HUES6 (cell line): ENCODE data around the gene CABLES2.

Experiments
- H3K27ac ChIP-seq: 2 replicates; pipeline ENCODE4 v1.7.0; 2013; ENCODE audit warnings: low read depth, mild to moderate bottlenecking, low read length, inconsistent platforms
- H3K27me3 ChIP-seq: 2 replicates; pipeline ENCODE4 v1.6.1; 2013; ENCODE audit warnings: low read length; ENCODE audit not compliant: control insufficient read depth, insufficient read depth
- H3K36me3 ChIP-seq: 2 replicates; pipeline ENCODE4 v1.6.1; 2013; ENCODE audit warnings: low read length; ENCODE audit not compliant: control insufficient read depth, insufficient read depth
- H3K4me1 ChIP-seq: 2 replicates; pipeline ENCODE4 v1.6.1; 2013; ENCODE audit warnings: low read length; ENCODE audit not compliant: control insufficient read depth, insufficient read depth
- H3K4me3 ChIP-seq: 2 replicates; pipeline ENCODE4 v1.5.1; 2013; ENCODE audit warnings: low read depth, low read length
- H3K9ac ChIP-seq: one replicate; pipeline ENCODE4 v1.6.1; 2013; ENCODE audit warnings: mild to moderate bottlenecking, low read length
- H3K9me3 ChIP-seq: 2 replicates; pipeline ENCODE4 v1.6.1; 2013; ENCODE audit warnings: low read depth, low read length; ENCODE audit not compliant: control insufficient read depth, insufficient read depth

Gene CABLES2, protein sequence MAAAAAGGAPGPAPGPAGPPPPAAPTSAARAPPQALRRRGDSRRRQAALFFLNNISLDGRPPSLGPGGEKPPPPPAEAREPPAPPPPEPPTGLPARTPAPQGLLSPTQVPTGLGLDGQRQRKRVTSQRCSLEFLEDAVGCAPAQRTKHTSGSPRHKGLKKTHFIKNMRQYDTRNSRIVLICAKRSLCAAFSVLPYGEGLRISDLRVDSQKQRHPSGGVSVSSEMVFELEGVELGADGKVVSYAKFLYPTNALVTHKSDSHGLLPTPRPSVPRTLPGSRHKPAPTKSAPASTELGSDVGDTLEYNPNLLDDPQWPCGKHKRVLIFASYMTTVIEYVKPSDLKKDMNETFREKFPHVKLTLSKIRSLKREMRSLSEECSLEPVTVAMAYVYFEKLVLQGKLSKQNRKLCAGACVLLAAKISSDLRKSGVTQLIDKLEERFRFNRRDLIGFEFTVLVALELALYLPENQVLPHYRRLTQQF

DNA sequence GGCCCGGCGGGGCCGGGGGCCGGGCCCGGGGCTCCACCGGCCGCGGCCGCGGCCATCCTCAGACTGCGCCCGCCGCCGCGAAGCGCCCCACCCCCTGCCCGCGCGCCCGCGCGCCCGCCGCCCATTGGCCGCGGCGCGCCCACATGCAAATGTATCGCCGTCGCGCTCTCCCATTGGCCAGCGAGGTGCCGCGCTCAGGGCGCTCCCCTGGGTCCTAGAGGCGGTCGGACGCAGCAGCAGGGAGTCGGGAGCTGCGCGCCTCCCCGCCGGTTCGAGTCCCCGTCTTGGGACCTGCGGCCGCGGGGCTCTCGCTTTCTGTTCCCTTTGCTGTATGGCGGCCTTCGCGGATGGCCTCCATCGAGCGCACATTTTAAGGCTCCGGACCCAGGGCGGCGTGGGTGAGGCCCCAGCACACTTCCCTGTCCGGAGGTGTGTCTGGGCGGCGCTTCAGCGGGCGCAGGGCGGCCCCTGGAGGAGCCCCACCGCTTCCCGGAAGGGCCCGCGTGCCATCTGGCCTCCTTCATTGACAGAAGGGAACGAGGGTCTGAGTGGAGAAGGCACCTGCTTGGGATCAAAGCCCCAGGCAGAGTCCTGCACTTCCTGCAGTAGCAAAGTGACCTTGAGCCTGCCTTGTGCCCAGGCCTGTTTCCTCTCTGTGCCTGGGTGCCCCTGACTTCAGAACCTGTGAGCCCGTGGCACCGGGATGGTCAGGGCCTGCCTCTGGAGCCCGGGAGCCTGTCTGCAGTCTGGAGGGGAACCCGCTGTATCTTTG, at the start of gene CABLES2:
CABLES2 (minus strand) TSS at position 65 of the 772 bp plus-strand sequence; CDS start at position 56, 9 bp downstream.
- peak within 1 kb of the TSS; percentile 56 for H3K9ac ChIP-seq
- no peak within 1 kb of the TSS for H3K27ac ChIP-seq
- peaks cover 3% of the 10 kb centered on the region; the same call in 1 of the 2 replicates for H3K36me3 ChIP-seq
- no peaks in the 10 kb centered on the region for H3K9me3 ChIP-seq
- H3K4me1 ChIP-seq = peaks cover 23% of the 10 kb centered on the region
- peak within 1 kb of the TSS; percentile 68 for H3K4me3 ChIP-seq
- peaks cover 22% of the 10 kb centered on the region; the same call in 1 of the 2 replicates for H3K27me3 ChIP-seq

DNA sequence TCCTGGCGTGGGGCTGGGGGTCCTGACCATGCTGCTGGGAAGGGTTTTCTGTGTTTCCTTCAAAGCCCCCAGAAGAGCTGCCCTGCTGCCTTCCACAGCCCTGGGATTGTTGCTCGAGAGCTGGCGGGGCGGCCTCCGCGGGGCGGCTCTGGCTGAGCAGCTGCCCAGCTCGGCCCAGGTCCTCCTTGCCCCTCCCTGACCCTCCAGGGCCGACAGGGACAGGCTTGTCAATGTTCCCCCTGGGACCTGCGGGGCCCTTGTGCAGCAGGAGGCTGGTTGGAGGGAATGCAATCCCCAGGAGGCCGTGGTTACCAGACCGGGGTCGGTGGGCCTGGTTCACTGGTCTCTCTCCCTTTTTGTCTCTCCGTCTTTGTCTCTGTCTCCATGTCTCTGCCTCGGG, 48.8 kb upstream of the CABLES2 start:
- H3K27me3 ChIP-seq = no peaks in the 10 kb centered on the region; the same call in 1 of the 2 replicates

DNA sequence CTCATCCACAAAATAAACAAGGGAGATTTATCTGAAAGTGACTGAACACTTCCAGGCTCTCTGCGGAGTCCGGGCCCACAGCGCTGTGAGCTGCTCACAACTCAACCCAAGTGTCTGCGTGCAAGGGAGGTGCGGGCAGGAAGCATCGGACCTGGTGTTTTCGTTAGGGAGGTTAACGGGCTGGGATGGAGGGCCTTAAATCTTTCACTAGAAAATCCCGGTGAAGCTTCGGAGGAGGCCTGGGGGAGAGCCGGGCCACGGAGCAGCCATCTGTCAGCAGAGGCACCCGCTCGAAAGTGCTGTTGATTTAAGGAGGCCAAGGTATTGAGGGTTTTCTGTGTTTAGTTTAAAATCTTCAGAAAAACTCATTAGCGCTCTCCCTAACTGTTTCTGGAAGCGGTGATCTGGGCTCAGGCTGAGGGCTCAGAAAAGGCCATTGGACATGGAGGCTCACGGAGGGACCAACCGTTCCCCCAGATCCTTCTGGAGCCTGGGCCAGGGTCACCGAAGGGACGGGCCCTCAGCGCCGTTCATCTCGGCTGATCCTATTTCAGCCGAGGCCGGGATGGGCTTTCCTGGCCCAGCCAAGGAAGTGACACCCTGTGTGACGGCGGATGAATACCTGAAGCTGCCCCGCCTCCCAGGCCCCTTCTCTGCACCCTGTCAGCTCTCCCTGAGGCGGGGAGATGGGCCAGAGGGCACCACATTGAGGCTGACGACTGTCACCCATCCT, 48.0 kb upstream of the CABLES2 start:
- Histone ChIP-seq H3K9ac (no peak overlapping the region), H3K36me3 (no peaks in the 10 kb centered on the region), H3K4me3 (no peak overlapping the region), H3K9me3 (no peaks in the 10 kb centered on the region), H3K4me1 (peaks cover 15% of the 10 kb centered on the region; the same call in 1 of the 2 replicates), H3K27ac (no peak overlapping the region), H3K27me3 (no peaks in the 10 kb centered on the region; the same call in 1 of the 2 replicates)

More for the DNA sequence above, 48.8 kb upstream of the CABLES2 start:
- Histone ChIP-seq H3K9me3 (no peaks in the 10 kb centered on the region), H3K27ac (no peak overlapping the region), H3K4me3 (no peak overlapping the region), H3K4me1 (peaks cover 15% of the 10 kb centered on the region; the same call in 1 of the 2 replicates), H3K36me3 (no peaks in the 10 kb centered on the region), H3K9ac (no peak overlapping the region)

DNA sequence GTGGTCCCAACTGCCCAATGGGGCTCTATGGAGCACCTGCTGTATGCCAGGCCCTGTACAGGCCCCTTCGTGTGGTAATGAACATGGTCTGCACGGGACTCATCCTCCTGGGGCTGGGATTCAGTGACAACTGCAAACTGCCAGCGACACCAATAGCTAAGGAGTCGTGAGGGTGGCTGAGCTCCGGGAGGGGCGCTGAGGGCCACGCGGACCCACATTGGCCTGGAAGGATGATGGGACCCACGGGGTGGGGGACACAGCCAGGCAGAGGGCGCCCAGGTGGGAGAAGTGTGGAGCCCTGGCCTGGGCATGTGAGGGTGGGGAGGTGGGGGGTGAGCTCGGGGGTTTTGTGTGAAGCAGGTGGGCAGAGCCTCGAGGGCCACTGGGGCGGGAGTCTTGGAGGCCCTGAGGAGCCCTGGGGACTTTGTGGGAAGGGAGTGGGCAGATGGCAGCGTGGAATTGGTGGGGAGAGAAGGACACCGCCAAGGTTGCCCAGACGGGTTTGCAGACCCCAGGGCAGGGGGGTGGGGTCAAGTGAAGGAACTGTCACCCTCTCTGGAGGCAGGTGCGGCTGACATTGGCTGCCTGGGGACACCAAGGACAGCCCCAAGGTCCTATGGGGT, 46.2 kb upstream of the CABLES2 start:
- Histone ChIP-seq H3K36me3 (no peaks in the 10 kb centered on the region), H3K27ac (no peak overlapping the region), H3K9ac (no peak overlapping the region), H3K9me3 (no peaks in the 10 kb centered on the region), H3K27me3 (no peaks in the 10 kb centered on the region; the same call in 1 of the 2 replicates), H3K4me1 (peaks cover 12% of the 10 kb centered on the region; the same call in 1 of the 2 replicates), H3K4me3 (no peak overlapping the region)

DNA sequence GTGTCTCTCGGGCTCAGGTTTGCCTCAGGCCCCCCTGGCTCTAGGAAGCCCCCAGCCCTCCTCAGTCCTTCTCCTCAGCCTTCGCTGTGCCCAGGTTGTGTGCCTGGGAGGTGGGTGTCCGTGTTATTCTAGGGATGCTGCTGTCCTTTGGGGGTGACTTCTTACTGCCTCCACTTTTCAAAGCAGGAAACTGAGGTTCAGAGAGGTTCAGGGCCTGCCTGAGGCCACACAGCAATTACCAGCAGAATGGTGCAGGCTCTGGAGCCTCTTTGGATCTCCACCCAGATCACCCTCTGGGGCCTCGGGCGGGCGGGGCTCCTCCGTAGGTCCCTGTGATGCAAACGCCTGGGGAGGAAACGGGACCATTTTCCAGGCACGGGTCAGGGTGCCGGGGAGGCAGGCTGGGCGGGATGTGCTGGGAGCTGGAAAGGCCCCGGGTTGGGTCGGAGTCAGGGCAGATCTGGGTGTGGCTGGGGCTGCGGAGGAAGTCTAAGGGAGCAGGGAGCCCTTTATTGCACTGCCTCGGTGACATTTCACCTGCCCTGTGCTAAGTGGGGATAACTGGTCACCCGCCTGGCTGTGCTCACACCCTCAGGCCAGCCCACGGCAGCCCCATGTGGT, 45.5 kb upstream of the CABLES2 start:
- no peak overlapping the region for H3K9ac ChIP-seq
- H3K27me3 ChIP-seq = no peaks in the 10 kb centered on the region; the same call in 1 of the 2 replicates
- H3K4me3 ChIP-seq = no peak overlapping the region
- H3K4me1 ChIP-seq = peaks cover 8% of the 10 kb centered on the region; the same call in 1 of the 2 replicates
- no peak overlapping the region for H3K27ac ChIP-seq
- no peaks in the 10 kb centered on the region for H3K36me3 ChIP-seq
- H3K9me3 ChIP-seq = no peaks in the 10 kb centered on the region

DNA sequence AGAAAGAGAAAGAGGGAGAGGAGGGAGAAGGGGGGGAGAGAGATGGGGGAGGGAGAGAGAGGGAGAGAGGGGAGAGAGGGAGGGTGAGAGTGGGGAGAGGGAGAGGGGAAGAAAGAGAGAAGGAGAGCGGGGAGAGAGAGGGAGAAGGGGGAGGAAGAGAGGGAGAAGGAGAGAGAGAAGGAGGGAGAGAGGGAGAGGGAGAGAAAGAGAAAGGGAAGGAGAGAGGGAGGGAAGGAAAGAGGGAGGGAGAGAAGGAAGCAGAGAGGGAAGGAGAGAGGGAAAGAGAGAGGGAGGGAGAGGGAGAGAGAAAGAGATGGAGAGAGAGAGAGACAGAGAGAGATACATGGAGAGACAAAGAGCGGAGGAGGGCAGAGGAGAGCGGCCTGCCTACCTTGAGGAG, 44.9 kb upstream of the CABLES2 start:
- no peak overlapping the region for H3K27ac ChIP-seq
- H3K9ac ChIP-seq = no peak overlapping the region
- H3K9me3 ChIP-seq = no peaks in the 10 kb centered on the region
- no peaks in the 10 kb centered on the region; the same call in 1 of the 2 replicates for H3K27me3 ChIP-seq
- H3K4me1 ChIP-seq = peaks cover 8% of the 10 kb centered on the region; the same call in 1 of the 2 replicates
- H3K36me3 ChIP-seq = no peaks in the 10 kb centered on the region
- no peak overlapping the region for H3K4me3 ChIP-seq

DNA sequence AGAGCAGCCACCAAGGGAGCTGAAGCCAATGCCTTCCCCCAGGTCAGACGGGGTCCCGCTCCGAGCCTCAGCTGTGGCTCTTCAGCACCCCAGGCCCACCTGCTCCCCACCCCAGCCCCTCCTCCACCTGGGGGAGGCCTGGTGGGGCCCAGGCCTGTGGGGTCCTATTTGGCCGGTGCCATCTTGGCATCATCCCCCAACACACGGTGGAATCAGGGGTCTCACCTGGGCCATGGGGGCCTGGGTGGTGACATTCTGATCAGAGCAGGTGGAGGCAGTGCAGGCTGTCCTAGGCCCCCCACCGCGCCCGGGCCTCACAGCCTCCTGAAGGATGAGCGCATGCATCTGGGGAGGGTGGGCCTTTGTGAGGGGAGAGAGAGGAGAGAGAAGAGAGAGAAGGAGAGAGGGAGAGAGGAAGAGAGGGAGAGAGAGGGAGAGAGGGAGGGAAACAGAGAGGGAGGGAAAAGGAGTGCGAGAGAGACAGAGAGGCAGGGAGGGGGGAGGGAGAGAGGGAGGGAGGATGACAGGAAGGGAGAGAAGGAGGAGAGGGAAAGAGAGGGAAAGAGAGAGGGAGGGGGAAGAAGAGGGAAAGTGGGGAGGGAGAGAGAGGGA, 44.2 kb upstream of the CABLES2 start:
- H3K27ac ChIP-seq = no peak overlapping the region
- H3K9me3 ChIP-seq = no peaks in the 10 kb centered on the region
- H3K36me3 ChIP-seq = no peaks in the 10 kb centered on the region
- no peaks in the 10 kb centered on the region; the same call in 1 of the 2 replicates for H3K27me3 ChIP-seq
- peaks cover 8% of the 10 kb centered on the region; the same call in 1 of the 2 replicates for H3K4me1 ChIP-seq
- H3K4me3 ChIP-seq = no peak overlapping the region
- H3K9ac ChIP-seq = no peak overlapping the region

DNA sequence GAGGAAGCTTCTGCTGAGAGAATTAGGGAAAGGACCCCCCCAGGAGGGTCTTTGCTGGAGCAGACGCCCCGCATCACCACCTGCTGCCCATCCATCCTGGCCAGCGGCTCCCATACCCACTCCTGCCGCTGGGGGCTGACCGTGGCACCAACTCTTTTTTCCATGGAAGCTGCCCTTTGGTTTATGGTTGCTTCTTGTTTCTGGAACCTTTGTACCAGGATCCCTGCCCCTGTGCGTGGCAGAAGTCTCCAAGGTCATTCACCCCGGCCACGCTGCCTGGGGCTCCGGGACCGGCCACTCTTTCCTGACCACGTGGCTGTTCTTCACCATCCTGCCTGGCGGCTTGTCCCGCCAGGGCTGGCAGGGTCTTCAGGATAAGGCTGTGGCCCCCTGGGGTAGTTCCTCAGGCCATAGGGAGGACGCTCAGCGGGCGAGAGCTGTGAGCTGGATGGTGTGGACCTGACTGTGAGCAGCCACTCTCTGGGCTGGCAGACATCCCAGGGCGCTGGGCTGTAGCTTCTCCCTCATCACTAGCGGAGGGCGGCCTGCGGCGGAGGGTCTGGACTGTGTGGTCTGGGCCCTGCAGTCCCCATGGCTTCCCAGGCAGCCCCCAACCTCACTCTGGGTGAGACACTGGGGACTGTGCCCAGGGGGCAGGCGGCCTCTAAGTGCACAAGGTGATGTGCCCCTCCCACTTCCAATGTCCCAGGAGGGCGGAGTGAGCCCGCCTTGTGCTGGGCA, 43.0 kb upstream of the CABLES2 start:
- H3K27me3 ChIP-seq = no peaks in the 10 kb centered on the region; the same call in 1 of the 2 replicates
- no peak overlapping the region for H3K9ac ChIP-seq
- no peak overlapping the region for H3K27ac ChIP-seq

DNA sequence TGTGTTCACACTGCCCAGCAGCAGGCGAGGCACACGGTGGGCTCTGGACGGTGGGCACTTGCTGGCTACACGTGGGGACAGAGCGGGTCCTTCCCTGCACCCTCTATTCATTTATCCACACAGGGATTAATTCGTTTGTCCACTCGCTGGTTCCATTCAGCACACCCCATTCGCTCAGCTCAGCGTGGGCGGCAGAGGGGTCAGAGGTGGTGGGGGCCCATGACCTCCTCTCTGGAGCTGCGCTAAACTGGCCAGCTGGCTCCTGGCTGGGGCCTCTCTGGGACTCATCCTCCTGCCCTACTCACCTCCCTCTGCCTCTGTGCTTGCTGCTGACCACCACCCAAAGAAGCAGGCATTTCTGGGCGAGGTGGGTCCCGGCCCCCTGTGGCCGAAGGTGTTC, 41.7 kb upstream of the CABLES2 start:
- no peak overlapping the region for H3K4me3 ChIP-seq
- no peaks in the 10 kb centered on the region for H3K4me1 ChIP-seq
- H3K9ac ChIP-seq = no peak overlapping the region
- H3K27me3 ChIP-seq = no peaks in the 10 kb centered on the region; the same call in 1 of the 2 replicates
- H3K9me3 ChIP-seq = no peaks in the 10 kb centered on the region
- H3K27ac ChIP-seq = no peak overlapping the region
- no peaks in the 10 kb centered on the region for H3K36me3 ChIP-seq

More for the DNA sequence above, 43.0 kb upstream of the CABLES2 start:
- no peak overlapping the region for H3K4me3 ChIP-seq
- H3K9me3 ChIP-seq = no peaks in the 10 kb centered on the region
- peaks cover 3% of the 10 kb centered on the region; the same call in 1 of the 2 replicates for H3K4me1 ChIP-seq
- H3K36me3 ChIP-seq = no peaks in the 10 kb centered on the region
